CD14-positive monocyte (primary cell): Measurements from ENCODE around the gene L3MBTL4. TPM values are rescaled to one million over a fixed set of nuclear protein-coding genes. Genes with fewer than 3 reads are reported as not detected.

Experiments
- DNase-seq, 3 donors: peaks; one replicate each; pipeline ENCODE4 v3.0.0-alpha.2; 2011 to 2022
- H2AFZ ChIP-seq: 2 replicates; pipeline ENCODE4 v1.6.0; 2012; ENCODE audit warnings: mild to moderate bottlenecking, low read depth, low read length, inconsistent platforms; ENCODE audit not compliant: insufficient read depth, poor library complexity, severe bottlenecking
- H3K27ac ChIP-seq, 2 donors: 1 replicate in 1 of 2; 2 replicates in 1 of 2; pipeline ENCODE4 v1.5.1; 2012 to 2013; ENCODE audit warnings: low read length in 2 of 2, control low read depth in 1 of 2, inconsistent platforms in 1 of 2, low read depth in 1 of 2, mild to moderate bottlenecking in 1 of 2
- H3K27me3 ChIP-seq, 2 donors: one replicate each; pipeline versions ENCODE4 v1.6.0 to v1.6.1; 2011 to 2013; ENCODE audit warnings: low read length in 2 of 2; ENCODE audit not compliant: control insufficient read depth in 2 of 2, insufficient read depth in 2 of 2
- H3K36me3 ChIP-seq, 2 donors: replicated peaks in 1 of 2; 1 replicate in 1 of 2; 2 replicates in 1 of 2; pipeline versions ENCODE4 v1.5.1 to v1.6.1; 2012 to 2013; ENCODE audit warnings: low read length in 2 of 2, control low read depth in 1 of 2, inconsistent platforms in 1 of 2, mild to moderate bottlenecking in 1 of 2; ENCODE audit not compliant: insufficient read depth in 2 of 2, control insufficient read depth in 1 of 2
- H3K4me1 ChIP-seq, 2 donors: 1 replicate in 1 of 2; 2 replicates in 1 of 2; pipeline versions ENCODE4 v1.5.1 to v1.6.1; 2012 to 2013; ENCODE audit warnings: low read length in 2 of 2, control low read depth in 1 of 2, inconsistent platforms in 1 of 2, mild to moderate bottlenecking in 1 of 2, moderate library complexity in 1 of 2; ENCODE audit not compliant: insufficient read depth in 2 of 2, control insufficient read depth in 1 of 2
- H3K4me2 ChIP-seq: replicated peaks from 2 replicates; pipeline ENCODE3; 2012; ENCODE audit warnings: low read length, moderate library complexity, mild to moderate bottlenecking; ENCODE audit not compliant: poor library complexity, severe bottlenecking; ENCODE audit errors: extremely low read depth
- H3K4me3 ChIP-seq, 3 experiments: fragments of 200-600 bp in 1 of 3; sonication (generic) in 1 of 3; replicated peaks in 1 of 3; 1 replicate in 2 of 3; 2 replicates in 1 of 3; pipeline ENCODE4 v1.5.1; 2011 to 2013; ENCODE audit warnings: low read length in 3 of 3, mild to moderate bottlenecking in 3 of 3, control low read depth in 2 of 3, low read depth in 2 of 3, inconsistent platforms in 1 of 3, moderate library complexity in 1 of 3
- H3K79me2 ChIP-seq: 2 replicates; pipeline ENCODE4 v1.6.0; 2012; ENCODE audit warnings: mild to moderate bottlenecking, control low read depth, inconsistent platforms, low read length, moderate library complexity; ENCODE audit not compliant: insufficient read depth
- H3K9ac ChIP-seq: 2 replicates; pipeline ENCODE4 v1.6.0; 2017; ENCODE audit warnings: low read length, mild to moderate bottlenecking; ENCODE audit not compliant: insufficient read depth, poor library complexity, severe bottlenecking
- H3K9me3 ChIP-seq, 2 donors: replicated peaks in 1 of 2; 1 replicate in 1 of 2; 2 replicates in 1 of 2; pipeline versions ENCODE4 v1.5.1 to v1.6.1; 2012 to 2013; ENCODE audit warnings: low read length in 2 of 2, control low read depth in 1 of 2; ENCODE audit not compliant: control insufficient read depth in 1 of 2, insufficient read depth in 1 of 2
- H4K20me1 ChIP-seq: 2 replicates; pipeline ENCODE4 v1.6.0; 2012; ENCODE audit warnings: mild to moderate bottlenecking, low read length, control low read depth, moderate library complexity; ENCODE audit not compliant: insufficient read depth
- H3K27ac Mint-ChIP-seq, 7 donors: one replicate each; pipeline ENCODE4 v1.8.0; 2020; ENCODE audit warnings: mild to moderate bottlenecking in 7 of 7, mixed read lengths in 7 of 7, moderate library complexity in 6 of 7, inconsistent platforms in 2 of 7
- H3K27me3 Mint-ChIP-seq, 3 donors: one replicate each; pipeline ENCODE4 v1.8.0; 2021 to 2022; ENCODE audit warnings: low read depth in 3 of 3, mild to moderate bottlenecking in 3 of 3, mixed read lengths in 3 of 3, moderate library complexity in 3 of 3, inconsistent platforms in 1 of 3
- H3K36me3 Mint-ChIP-seq, 2 donors: one replicate each; pipeline ENCODE4 v1.8.0; 2020; ENCODE audit warnings: mixed read lengths in 2 of 2, inconsistent platforms in 1 of 2, mild to moderate bottlenecking in 1 of 2
- H3K4me1 Mint-ChIP-seq: one replicate; pipeline ENCODE4 v1.8.0; 2020; ENCODE audit warnings: mild to moderate bottlenecking, mixed read lengths
- H3K4me3 Mint-ChIP-seq, 2 donors: one replicate each; pipeline ENCODE4 v1.8.0; 2020; ENCODE audit warnings: mild to moderate bottlenecking in 2 of 2, mixed read lengths in 2 of 2, moderate library complexity in 1 of 2
- H3K9me3 Mint-ChIP-seq, 7 donors: one replicate each; pipeline ENCODE4 v1.8.0; 2020 to 2022; ENCODE audit warnings: mixed read lengths in 7 of 7, mild to moderate bottlenecking in 6 of 7, moderate library complexity in 6 of 7, inconsistent platforms in 2 of 7
- CTCF ChIP-seq: fragments of 200-600 bp; IDR thresholded peaks from one replicate; pipeline ENCODE4 v1.8.0; 2022; ENCODE audit warnings: antibody characterized with exemption, mild to moderate bottlenecking
- WGBS: methylation state at CpG from one replicate; pipeline ENCODE4 v1.1.5; 2013; ENCODE audit warnings: missing lambda C conversion rate; ENCODE audit not compliant: insufficient coverage; 5-methylcytosine and 5-hydroxymethylcytosine counted together
- intact Hi-C, 2 donors: fragments of 100-400 bp; cut with micrococcal nuclease; formaldehyde crosslinking; loops; one replicate each; pipeline versions ENCODE4 v1.15.0 to v1.15.1; 2023
- polyA plus RNA-seq, 3 donors: library from polyadenylated mRNA; depleted of rRNA in 1 of 3; unstranded in 2 of 3; stranded (reverse) in 1 of 3; fragments of 300-500 nt in 2 of 3; fragments of >200 nt in 1 of 3; fragmentation: Illumina TruSeq in 2 of 3; gene quantifications; 1 replicate in 2 of 3; 2 replicates in 1 of 3; pipeline ENCODE4 v1.2.3, GENCODE V29; 2012 to 2021

The L3MBTL4 gene
- polyA plus RNA-seq, 3 donors: 0.55 to 1.2 (median 0.72) TPM

DNA sequence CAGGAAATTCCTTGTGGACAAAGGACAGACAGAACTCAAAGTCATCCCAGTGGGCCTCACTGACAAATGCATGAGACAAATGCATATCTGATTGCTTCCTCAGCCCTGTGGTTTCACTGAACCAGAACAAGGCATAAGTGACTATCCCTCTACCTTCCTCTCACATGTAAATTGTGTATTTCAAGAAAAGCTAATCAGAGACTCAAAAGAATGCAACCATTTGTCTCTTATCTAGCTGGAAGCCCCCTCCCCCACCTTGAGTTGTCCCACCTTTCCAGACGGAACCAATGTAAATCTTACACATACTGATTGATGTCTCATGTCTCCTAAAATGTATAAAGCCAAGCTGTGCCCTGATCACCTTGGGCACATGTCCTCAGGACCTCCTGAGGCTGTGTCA is 417.4 kb downstream of the L3MBTL4 start:
- H3K79me2 ChIP-seq: no peaks in the 10 kb centered on the region
- H3K9ac ChIP-seq: no peak overlapping the region
- Mint-ChIP-seq H3K4me1 (no peaks in the 10 kb centered on the region), H3K27ac (no peak overlapping the region), H3K27me3 (peaks cover 0 to 3% (median 0%) of the 10 kb centered on the region in 3 donors), H3K4me3 (no peak overlapping the region), H3K36me3 (no peaks in the 10 kb centered on the region), H3K9me3 (peaks cover 8 to 18% (median 10%) of the 10 kb centered on the region in 7 donors)
- no peak overlapping the region for H2AFZ ChIP-seq
- intact Hi-C loops: no loop called here
- no peak for TF ChIP-seq CTCF
- peaks cover 9% of the 10 kb centered on the region in 2 donors for H3K9me3 ChIP-seq
- H4K20me1 ChIP-seq: no peaks in the 10 kb centered on the region
- H3K4me1 ChIP-seq: no peaks in the 10 kb centered on the region
- DNase-seq: no peak
- H3K27ac ChIP-seq: no peak overlapping the region
- H3K4me2 ChIP-seq: no peak overlapping the region
- H3K27me3 ChIP-seq: no peaks in the 10 kb centered on the region
- no peak overlapping the region for H3K4me3 ChIP-seq
- no peaks in the 10 kb centered on the region for H3K36me3 ChIP-seq
- WGBS: 92% methylated on average over 1 of the region's 1 CpG

GRCh38 chr18:5995626-5996025 is 419.1 kb downstream of the L3MBTL4 start:
- intact Hi-C loops: no loop called here
- Histone ChIP-seq H3K4me2 (no peak overlapping the region), H4K20me1 (no peaks in the 10 kb centered on the region), H3K4me3 (no peak overlapping the region), H3K4me1 (no peaks in the 10 kb centered on the region), H3K9me3 (peaks cover 9 to 17% of the 10 kb centered on the region in 2 donors), H2AFZ (no peak overlapping the region), H3K36me3 (no peaks in the 10 kb centered on the region), H3K27me3 (no peaks in the 10 kb centered on the region), H3K27ac (no peak overlapping the region), H3K9ac (no peak overlapping the region), H3K79me2 (no peaks in the 10 kb centered on the region)
- peaks cover 10 to 24% (median 12%) of the 10 kb centered on the region in 7 donors for H3K9me3 Mint-ChIP-seq
- H3K27ac Mint-ChIP-seq: no peak overlapping the region
- no peak for DNase-seq
- TF ChIP-seq CTCF: no peak
- H3K27me3 Mint-ChIP-seq: peaks cover 0 to 3% (median 0%) of the 10 kb centered on the region in 3 donors
- no peak overlapping the region for H3K4me3 Mint-ChIP-seq
- H3K36me3 Mint-ChIP-seq: no peaks in the 10 kb centered on the region
- no peaks in the 10 kb centered on the region for H3K4me1 Mint-ChIP-seq
- no CpG with 5 or more reads among the region's 4 CpGs for WGBS
